ENCODE measurements around the gene SNX30. TPM values are rescaled to one million over a fixed set of nuclear protein-coding genes. Genes with fewer than 3 reads are reported as not detected.
A peak's percentile ranks its signal among the peaks of the same experiment; 100 is the strongest.

The SNX30 gene
- total RNA-seq, 1 experiment from 2014 or later: 6.4 TPM

DNA sequence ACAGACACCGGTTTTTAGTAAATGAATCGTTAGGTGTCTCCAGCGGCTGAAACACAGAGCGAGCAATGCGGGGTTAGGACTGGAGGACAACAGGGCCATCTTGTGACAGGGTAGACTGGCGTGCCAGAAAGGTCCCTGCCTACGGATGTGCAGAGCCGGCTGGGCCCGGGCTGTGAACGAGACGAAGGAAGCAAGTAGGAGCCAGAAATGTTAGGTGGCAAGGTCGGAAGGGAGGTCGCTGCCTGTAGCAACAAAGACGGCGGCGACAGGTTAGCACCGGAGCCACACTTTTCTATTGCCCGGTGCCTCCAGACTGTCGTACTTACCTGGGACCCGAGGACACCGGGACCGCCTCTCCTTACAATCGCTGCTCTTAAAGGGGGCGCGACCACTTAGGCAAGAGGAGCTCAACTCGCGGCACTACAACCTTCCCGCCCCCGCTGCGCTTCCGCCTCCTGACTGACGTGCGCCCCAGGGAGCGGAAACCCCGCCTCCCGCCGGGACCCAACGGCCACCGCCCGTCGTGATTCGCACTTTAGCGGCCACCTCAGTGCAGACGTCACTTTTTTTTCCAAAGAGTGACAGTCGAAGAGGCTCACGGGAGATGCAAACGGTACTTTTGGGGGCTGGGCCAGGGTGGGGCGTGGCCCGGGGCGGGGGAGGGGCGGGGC is 32.8 kb upstream of the SNX30 start, which contains the start of gene INIP:
INIP (minus strand) TSS at position 457 of the 671 bp plus-strand sequence. CDS start 1,632 bp downstream, outside the sequence.
- Histone ChIP-seq H3K36me3 (ENCODE audit: low read depth, low read length) (peaks cover 6% of the 10 kb centered on the region), H3K9me3 (ENCODE audit: low read length) (no peaks in the 10 kb centered on the region), H4K20me1 (ENCODE audit: low read length) (no peaks in the 10 kb centered on the region), H3F3A (ENCODE audit: low read length, unreplicated experiment) (no peaks in the 10 kb centered on the region), H2AFZ (ENCODE audit: low read length) (peak within 1 kb of the TSS; percentile 92), H3K27ac (ENCODE audit: low read length) (peak within 1 kb of the TSS; percentile 73), H3K4me1 (ENCODE audit: insufficient read depth, low read length) (peaks cover 9% of the 10 kb centered on the region; the same call in 1 of the 2 replicates), H3K27me3 (ENCODE audit: low read length) (no peaks in the 10 kb centered on the region), H3K4me3 (ENCODE audit: low read length) (peak within 1 kb of the TSS; percentile 97), H3K79me2 (ENCODE audit: low read length) (peaks cover 43% of the 10 kb centered on the region), H3K4me2 (ENCODE audit: low read length) (peak within 1 kb of the TSS; percentile 96), H3K9me2 (replicated peaks; ENCODE audit: low read length) (no peaks in the 10 kb centered on the region), H3K9ac (ENCODE audit: low read length) (peak within 1 kb of the TSS; percentile 92)
- TF ChIP-seq, protein P1, sequence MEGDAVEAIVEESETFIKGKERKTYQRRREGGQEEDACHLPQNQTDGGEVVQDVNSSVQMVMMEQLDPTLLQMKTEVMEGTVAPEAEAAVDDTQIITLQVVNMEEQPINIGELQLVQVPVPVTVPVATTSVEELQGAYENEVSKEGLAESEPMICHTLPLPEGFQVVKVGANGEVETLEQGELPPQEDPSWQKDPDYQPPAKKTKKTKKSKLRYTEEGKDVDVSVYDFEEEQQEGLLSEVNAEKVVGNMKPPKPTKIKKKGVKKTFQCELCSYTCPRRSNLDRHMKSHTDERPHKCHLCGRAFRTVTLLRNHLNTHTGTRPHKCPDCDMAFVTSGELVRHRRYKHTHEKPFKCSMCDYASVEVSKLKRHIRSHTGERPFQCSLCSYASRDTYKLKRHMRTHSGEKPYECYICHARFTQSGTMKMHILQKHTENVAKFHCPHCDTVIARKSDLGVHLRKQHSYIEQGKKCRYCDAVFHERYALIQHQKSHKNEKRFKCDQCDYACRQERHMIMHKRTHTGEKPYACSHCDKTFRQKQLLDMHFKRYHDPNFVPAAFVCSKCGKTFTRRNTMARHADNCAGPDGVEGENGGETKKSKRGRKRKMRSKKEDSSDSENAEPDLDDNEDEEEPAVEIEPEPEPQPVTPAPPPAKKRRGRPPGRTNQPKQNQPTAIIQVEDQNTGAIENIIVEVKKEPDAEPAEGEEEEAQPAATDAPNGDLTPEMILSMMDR (conservative IDR thresholded peaks at IDR 0.05; ENCODE audit: low read depth, low read length): no peak; the same call in 1 of the 2 replicates
- TF ChIP-seq EZH2 (IDR thresholded peaks at IDR 0.05; ENCODE audit: low read length, unreplicated experiment) (no peak), EZH2phosphoT487 (IDR thresholded peaks at IDR 0.05; ENCODE audit: borderline replicate concordance, low read length) (no peak)
- ChIA-PET POLR2A (ENCODE audit: unreplicated experiment) (no interaction called here), CTCF (interaction anchor here (1.5 kb wide), 1 partner anchor 75 kb away, joined by 4 read pairs; no protein-coding TSS in a partner anchor)
- ATAC-seq (peak; percentile 94), DNase-seq (peak; percentile 96)
- TSS peak; percentile 88 for BruUV-seq (replicated peaks)
- intact Hi-C loops (cut with micrococcal nuclease): loop anchor here (1.0 to 5.0 kb wide), 3 partner anchors 34 to 105 kb away; no protein-coding TSS in a partner anchor

DNA sequence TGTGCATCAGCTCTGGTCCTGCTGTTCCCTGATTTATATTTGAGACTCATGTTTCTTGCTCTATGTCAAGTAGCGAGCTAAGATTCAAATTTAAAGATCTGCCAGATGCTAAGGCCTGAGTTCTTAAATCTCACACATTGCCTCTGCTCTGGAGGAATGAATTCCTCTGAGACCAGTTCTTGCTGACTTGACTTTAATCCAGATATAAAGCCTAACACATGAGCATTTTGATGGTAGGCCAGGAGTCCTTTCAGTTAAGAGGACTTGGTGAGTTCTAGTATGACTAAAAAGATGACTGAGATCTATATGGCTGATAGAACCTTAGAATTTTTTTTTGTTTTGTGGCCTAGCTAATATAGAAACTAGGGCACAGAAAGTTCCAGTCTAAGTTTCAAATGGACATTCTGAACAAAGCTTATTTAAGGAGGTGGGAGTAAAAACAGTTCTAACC is 31.3 kb upstream of the SNX30 start:
- Histone ChIP-seq H3K9me2 (replicated peaks; ENCODE audit: low read length) (no peaks in the 10 kb centered on the region), H3K79me2 (ENCODE audit: low read length) (peaks cover 30% of the 10 kb centered on the region), H3K4me3 (ENCODE audit: low read length) (no peak overlapping the region), H2AFZ (ENCODE audit: low read length) (no peak overlapping the region), H3F3A (ENCODE audit: low read length, unreplicated experiment) (no peaks in the 10 kb centered on the region), H3K4me1 (ENCODE audit: insufficient read depth, low read length) (peaks cover 9% of the 10 kb centered on the region; the same call in 1 of the 2 replicates), H3K36me3 (ENCODE audit: low read depth, low read length) (no peaks in the 10 kb centered on the region; the same call in 1 of the 2 replicates), H3K27ac (ENCODE audit: low read length) (no peak overlapping the region), H4K20me1 (ENCODE audit: low read length) (no peaks in the 10 kb centered on the region), H3K9ac (ENCODE audit: low read length) (no peak overlapping the region), H3K27me3 (ENCODE audit: low read length) (no peaks in the 10 kb centered on the region), H3K9me3 (ENCODE audit: low read length) (no peaks in the 10 kb centered on the region), H3K4me2 (ENCODE audit: low read length) (no peak overlapping the region)
- no peak for ATAC-seq
- DNase-seq: no peak
- BruUV-seq (replicated peaks): no TSS peak
- POLR2A ChIA-PET (ENCODE audit: unreplicated experiment): interaction anchor here (0.7 kb wide), 1 partner anchor 339 kb away, joined by 3 read pairs; the partner anchor contains the start of gene HSDL2
- no peak for TF ChIP-seq EZH2phosphoT487 (IDR thresholded peaks at IDR 0.05; ENCODE audit: borderline replicate concordance, low read length)
- TF ChIP-seq, protein P1 (conservative IDR thresholded peaks at IDR 0.05; ENCODE audit: low read depth, low read length): no peak
- no peak for TF ChIP-seq EZH2 (IDR thresholded peaks at IDR 0.05; ENCODE audit: low read length, unreplicated experiment)
- CTCF ChIA-PET: no interaction called here
- intact Hi-C loops (cut with micrococcal nuclease): loop anchor here (5.0 kb wide), 2 partner anchors 73 to 103 kb away; no protein-coding TSS in a partner anchor
